CD4-positive, alpha-beta T cell treated with Interleukin-17A for 1 hour (primary cell): ENCODE results near the gene INSM2.

Source experiments
- DNase-seq: peaks from one replicate; pipeline ENCODE4 v3.0.0-alpha.2; 2020

INSM2 gene

GRCh38 chr14:35551081-35551480 is 17.1 kb downstream of the INSM2 start:
- no peak for DNase-seq

GRCh38 chr14:35553808-35554207 is 19.8 kb downstream of the INSM2 start:
- no peak for DNase-seq

- no peak for DNase-seq
Measured at GRCh38 chr14:35556548-35556947, 22.6 kb downstream of the INSM2 start.

- no peak for DNase-seq
Measured at GRCh38 chr14:35557221-35557747, 23.3 kb downstream of the INSM2 start.

GRCh38 chr14:35558680-35559079 is 24.7 kb downstream of the INSM2 start:
- DNase-seq = no peak

- DNase-seq = no peak
Measured at GRCh38 chr14:35565871-35566464, 32.0 kb downstream of the INSM2 start.

GRCh38 chr14:35571598-35571997 is 37.6 kb downstream of the INSM2 start:
- no peak for DNase-seq

GRCh38 chr14:35573911-35574310 is 39.9 kb downstream of the INSM2 start:
- DNase-seq = no peak

GRCh38 chr14:35576260-35576659 is 42.3 kb downstream of the INSM2 start:
- DNase-seq = no peak

GRCh38 chr14:35576856-35577255 is 42.9 kb downstream of the INSM2 start:
- no peak for DNase-seq

- DNase-seq = no peak
Measured at GRCh38 chr14:35578135-35578534, 44.2 kb downstream of the INSM2 start.

- DNase-seq = no peak
Measured at GRCh38 chr14:35578639-35579038, 44.7 kb downstream of the INSM2 start.
